ENCODE data around the gene CRKL.

CRKL gene

DNA sequence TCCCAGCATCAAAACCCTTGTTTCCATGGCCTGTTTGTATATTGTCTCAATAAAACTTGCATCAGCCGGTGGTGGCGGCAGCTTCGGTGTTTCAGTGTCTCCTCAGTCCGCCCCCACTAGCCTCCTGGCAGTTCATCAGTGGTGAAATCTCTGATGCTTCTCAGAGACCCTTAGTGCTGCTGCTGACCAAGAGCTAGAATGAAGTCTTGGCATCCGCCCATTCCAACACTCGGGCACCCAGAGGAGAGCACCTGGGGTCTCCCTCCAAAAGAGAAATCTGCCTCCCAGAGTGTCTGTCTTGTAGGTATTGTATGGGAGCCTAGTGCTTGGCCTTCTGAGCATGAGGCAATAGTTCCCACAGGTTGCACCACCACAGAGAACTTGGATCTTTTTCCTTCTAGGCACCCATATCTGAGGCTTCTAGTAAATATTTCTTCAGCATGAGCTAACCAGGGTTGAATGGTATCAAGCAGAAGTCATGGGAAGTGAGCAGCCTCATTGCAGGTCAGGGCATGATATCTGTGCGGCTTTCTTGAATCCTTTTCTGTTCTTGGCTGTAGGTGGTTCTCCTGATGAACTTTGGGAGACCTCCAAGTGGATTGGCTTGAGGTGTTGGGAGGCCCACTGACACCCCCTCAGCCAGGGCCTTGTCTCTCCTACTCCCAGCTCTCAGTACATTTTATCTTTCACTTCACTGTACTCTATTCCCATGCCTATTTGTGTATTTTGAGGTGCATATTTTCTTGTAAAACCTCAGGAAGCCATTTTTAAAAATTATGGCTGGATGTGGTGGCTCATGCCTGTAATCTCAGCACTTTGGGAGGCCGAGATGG lies 36.7 kb downstream of the CRKL start:
- H3K27ac ChIP-seq: no peak overlapping the region
- TF ChIP-seq, protein P1, sequence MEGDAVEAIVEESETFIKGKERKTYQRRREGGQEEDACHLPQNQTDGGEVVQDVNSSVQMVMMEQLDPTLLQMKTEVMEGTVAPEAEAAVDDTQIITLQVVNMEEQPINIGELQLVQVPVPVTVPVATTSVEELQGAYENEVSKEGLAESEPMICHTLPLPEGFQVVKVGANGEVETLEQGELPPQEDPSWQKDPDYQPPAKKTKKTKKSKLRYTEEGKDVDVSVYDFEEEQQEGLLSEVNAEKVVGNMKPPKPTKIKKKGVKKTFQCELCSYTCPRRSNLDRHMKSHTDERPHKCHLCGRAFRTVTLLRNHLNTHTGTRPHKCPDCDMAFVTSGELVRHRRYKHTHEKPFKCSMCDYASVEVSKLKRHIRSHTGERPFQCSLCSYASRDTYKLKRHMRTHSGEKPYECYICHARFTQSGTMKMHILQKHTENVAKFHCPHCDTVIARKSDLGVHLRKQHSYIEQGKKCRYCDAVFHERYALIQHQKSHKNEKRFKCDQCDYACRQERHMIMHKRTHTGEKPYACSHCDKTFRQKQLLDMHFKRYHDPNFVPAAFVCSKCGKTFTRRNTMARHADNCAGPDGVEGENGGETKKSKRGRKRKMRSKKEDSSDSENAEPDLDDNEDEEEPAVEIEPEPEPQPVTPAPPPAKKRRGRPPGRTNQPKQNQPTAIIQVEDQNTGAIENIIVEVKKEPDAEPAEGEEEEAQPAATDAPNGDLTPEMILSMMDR (conservative IDR thresholded peaks at IDR 0.05): no peak
- TF ChIP-seq ZFX (IDR thresholded peaks at IDR 0.05): no peak

DNA sequence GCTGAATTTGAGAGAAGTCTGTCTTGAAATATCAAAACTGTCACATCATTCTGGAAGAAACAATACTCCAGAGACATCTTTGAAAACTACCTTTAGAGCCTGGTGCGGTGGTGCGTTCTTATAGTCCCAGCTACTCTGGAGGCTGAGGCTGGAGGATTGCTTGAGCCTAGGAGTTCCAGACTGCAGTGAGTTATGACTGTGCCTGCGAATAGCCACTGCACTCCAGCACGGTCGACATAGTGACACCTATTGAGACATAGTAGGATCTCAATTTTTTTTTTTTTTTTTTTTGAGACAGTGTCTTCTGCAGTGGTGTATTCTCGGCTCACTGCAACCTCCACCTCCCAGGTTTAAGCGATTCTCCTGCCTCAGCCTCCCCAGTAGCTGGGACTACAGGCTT lies 38.3 kb downstream of the CRKL start:
- H3K27ac ChIP-seq: no peak overlapping the region
- TF ChIP-seq, protein P1 (conservative IDR thresholded peaks at IDR 0.05): no peak

- H3K27ac ChIP-seq: no peak overlapping the region
- TF ChIP-seq, protein P1 (conservative IDR thresholded peaks at IDR 0.05): no peak
- no peak for TF ChIP-seq ZFX (IDR thresholded peaks at IDR 0.05)
Observed at GRCh38 chr22:20956258-20957101, 39.3 kb downstream of the CRKL start.

- H3K27ac ChIP-seq: no peak overlapping the region
Observed at GRCh38 chr22:20957102-20957682, 40.0 kb downstream of the CRKL start.

GRCh38 chr22:20957683-20958431 lies 40.6 kb downstream of the CRKL start:
- no peak for TF ChIP-seq ZFX (IDR thresholded peaks at IDR 0.05)
- TF ChIP-seq, protein P1 (conservative IDR thresholded peaks at IDR 0.05): no peak
- H3K27ac ChIP-seq: no peak overlapping the region

More at GRCh38 chr22:20957102-20957682, 40.0 kb downstream of the CRKL start:
- TF ChIP-seq, protein P1 (conservative IDR thresholded peaks at IDR 0.05): no peak
- no peak for TF ChIP-seq ZFX (IDR thresholded peaks at IDR 0.05)

DNA sequence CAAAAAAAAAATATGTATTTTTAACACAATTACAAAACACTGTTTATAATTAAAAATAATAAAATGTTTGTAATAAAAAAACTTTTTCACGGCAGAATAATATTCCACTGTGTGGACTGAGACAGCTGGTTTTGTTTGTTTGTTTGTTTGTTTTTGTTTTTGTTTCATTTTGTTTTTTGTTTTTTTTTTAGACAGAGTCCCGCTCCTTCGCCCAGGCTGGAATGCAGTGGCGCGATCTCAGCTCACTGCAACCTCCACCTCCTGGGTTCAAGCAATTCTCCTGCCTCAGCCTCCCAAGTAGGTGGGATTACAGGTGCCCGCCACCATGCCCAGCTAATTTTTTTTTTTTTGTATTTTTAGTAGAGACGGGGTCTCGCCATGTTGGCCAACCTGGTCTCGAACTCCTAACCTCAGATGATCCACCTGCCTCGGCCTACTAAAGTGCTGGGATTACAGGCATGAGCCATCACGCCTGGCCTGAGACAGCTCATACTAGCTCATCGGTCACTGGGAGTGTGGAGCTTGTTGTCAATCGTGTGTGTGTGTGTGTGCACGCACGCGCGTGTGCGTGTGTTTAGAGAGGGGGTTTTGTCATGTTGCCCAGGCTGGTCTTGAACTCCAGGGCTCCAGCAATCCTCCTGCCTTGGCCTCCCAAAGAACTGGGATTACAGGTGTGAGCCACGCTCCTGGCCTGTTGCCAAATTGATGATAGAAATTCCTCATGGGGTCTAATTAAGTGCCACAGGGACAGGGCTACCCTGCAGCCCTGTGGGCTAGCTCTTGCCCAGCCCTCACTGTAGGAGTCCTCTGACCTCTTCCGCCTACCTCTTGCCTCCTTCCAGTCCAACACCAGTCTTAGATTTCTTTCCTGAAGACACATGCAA lies 42.6 kb downstream of the CRKL start:
- TF ChIP-seq, protein P1 (conservative IDR thresholded peaks at IDR 0.05): no peak
- no peak for TF ChIP-seq ZFX (IDR thresholded peaks at IDR 0.05)
- no peak overlapping the region for H3K27ac ChIP-seq

Measured in C4-2B (cell line).